GM12865 (cell line): ENCODE results near the gene CLDND1.

ENCODE experiments used
- DNase-seq: peaks from one replicate; pipeline ENCODE4 v3.0.0; 2010; ENCODE audit warnings: low read depth
- H3K4me3 ChIP-seq: 2 replicates; pipeline ENCODE4 v1.5.1; 2011; ENCODE audit warnings: mild to moderate bottlenecking, low read depth, low read length, control low read depth
- TF ChIP-seq, protein P1 (sequence below): IDR thresholded peaks from 2 replicates; pipeline ENCODE4 v1.5.1; 2011; ENCODE audit warnings: low read length, control low read depth, low read depth, inconsistent platforms; ENCODE audit not compliant: insufficient read depth; ENCODE audit errors: missing control alignments

The CLDND1 gene

GRCh38 chr3:98482717-98483482 lies 39.8 kb downstream of the CLDND1 start:
- no peak overlapping the region for H3K4me3 ChIP-seq
- TF ChIP-seq, protein P1, sequence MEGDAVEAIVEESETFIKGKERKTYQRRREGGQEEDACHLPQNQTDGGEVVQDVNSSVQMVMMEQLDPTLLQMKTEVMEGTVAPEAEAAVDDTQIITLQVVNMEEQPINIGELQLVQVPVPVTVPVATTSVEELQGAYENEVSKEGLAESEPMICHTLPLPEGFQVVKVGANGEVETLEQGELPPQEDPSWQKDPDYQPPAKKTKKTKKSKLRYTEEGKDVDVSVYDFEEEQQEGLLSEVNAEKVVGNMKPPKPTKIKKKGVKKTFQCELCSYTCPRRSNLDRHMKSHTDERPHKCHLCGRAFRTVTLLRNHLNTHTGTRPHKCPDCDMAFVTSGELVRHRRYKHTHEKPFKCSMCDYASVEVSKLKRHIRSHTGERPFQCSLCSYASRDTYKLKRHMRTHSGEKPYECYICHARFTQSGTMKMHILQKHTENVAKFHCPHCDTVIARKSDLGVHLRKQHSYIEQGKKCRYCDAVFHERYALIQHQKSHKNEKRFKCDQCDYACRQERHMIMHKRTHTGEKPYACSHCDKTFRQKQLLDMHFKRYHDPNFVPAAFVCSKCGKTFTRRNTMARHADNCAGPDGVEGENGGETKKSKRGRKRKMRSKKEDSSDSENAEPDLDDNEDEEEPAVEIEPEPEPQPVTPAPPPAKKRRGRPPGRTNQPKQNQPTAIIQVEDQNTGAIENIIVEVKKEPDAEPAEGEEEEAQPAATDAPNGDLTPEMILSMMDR, result no peak
- peak; percentile 33 for DNase-seq
